PFSK-1 (cell line): ENCODE measurements around the gene ADAMTS9.

ENCODE experiments used
- POLR2AphosphoS5 ChIP-seq: IDR thresholded peaks from 2 replicates; pipeline ENCODE4 v1.6.1; 2012; ENCODE audit warnings: low read depth, mild to moderate bottlenecking, control low read depth, low read length, moderate library complexity
- SIN3A ChIP-seq: IDR thresholded peaks from 2 replicates; pipeline ENCODE4 v1.6.1; 2012; ENCODE audit warnings: mild to moderate bottlenecking, low read length, moderate library complexity, borderline replicate concordance; ENCODE audit not compliant: insufficient read depth
- TAF1 ChIP-seq: IDR thresholded peaks from 2 replicates; pipeline ENCODE4 v1.6.1; 2012; ENCODE audit warnings: low read length, control low read depth, borderline replicate concordance; ENCODE audit not compliant: insufficient read depth
- TF ChIP-seq, protein P1 (sequence below), 2 experiments: IDR thresholded peaks; 2 replicates each; pipeline versions ENCODE4 v1.6.1 to v1.8.0; 2011 to 2012; ENCODE audit warnings: low read depth in 2 of 2, low read length in 2 of 2, control low read depth in 1 of 2, inconsistent platforms in 1 of 2, mild to moderate bottlenecking in 1 of 2, moderate library complexity in 1 of 2; ENCODE audit not compliant: insufficient read depth in 1 of 2

GRCh38 chr3:64687781-64688604, at the start of gene ADAMTS9:
- TF ChIP-seq, protein P1, sequence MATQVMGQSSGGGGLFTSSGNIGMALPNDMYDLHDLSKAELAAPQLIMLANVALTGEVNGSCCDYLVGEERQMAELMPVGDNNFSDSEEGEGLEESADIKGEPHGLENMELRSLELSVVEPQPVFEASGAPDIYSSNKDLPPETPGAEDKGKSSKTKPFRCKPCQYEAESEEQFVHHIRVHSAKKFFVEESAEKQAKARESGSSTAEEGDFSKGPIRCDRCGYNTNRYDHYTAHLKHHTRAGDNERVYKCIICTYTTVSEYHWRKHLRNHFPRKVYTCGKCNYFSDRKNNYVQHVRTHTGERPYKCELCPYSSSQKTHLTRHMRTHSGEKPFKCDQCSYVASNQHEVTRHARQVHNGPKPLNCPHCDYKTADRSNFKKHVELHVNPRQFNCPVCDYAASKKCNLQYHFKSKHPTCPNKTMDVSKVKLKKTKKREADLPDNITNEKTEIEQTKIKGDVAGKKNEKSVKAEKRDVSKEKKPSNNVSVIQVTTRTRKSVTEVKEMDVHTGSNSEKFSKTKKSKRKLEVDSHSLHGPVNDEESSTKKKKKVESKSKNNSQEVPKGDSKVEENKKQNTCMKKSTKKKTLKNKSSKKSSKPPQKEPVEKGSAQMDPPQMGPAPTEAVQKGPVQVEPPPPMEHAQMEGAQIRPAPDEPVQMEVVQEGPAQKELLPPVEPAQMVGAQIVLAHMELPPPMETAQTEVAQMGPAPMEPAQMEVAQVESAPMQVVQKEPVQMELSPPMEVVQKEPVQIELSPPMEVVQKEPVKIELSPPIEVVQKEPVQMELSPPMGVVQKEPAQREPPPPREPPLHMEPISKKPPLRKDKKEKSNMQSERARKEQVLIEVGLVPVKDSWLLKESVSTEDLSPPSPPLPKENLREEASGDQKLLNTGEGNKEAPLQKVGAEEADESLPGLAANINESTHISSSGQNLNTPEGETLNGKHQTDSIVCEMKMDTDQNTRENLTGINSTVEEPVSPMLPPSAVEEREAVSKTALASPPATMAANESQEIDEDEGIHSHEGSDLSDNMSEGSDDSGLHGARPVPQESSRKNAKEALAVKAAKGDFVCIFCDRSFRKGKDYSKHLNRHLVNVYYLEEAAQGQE (IDR thresholded peaks at IDR 0.05; ENCODE audit: insufficient read depth in 1 of 2, low read depth in 2 of 2, low read length in 2 of 2): no peak
- TF ChIP-seq TAF1 (no peak), POLR2AphosphoS5 (peak; percentile 87), SIN3A (no peak)
